ENCODE data around the gene CD44. TPM values are rescaled to one million over a fixed set of nuclear protein-coding genes. Genes with fewer than 3 reads are reported as not detected.

Gene CD44
- total RNA-seq, 1 donor from 2014 or later: 46.0 TPM

GRCh38 chr11:35145271-35145670, 6.3 kb downstream of the CD44 start:
- H3K9me3 Mint-ChIP-seq: no peaks in the 10 kb centered on the region
- H3K4me1 Mint-ChIP-seq (ENCODE audit: unreplicated experiment): no peaks in the 10 kb centered on the region
- no peak overlapping the region for H3K4me3 Mint-ChIP-seq
- DNase-seq (ENCODE audit: extremely low spot score, unreplicated experiment): no peak
- no peak overlapping the region for H3K27ac Mint-ChIP-seq
- no peak for TF ChIP-seq CTCF (conservative IDR thresholded peaks at IDR 0.05)
- H3K27me3 Mint-ChIP-seq: peaks cover 39% of the 10 kb centered on the region
- H3K36me3 Mint-ChIP-seq: no peaks in the 10 kb centered on the region

GRCh38 chr11:35146074-35146521, 7.1 kb downstream of the CD44 start:
- H3K36me3 Mint-ChIP-seq: no peaks in the 10 kb centered on the region
- peaks cover 5% of the 10 kb centered on the region for H3K9me3 Mint-ChIP-seq
- no peak overlapping the region for H3K4me3 Mint-ChIP-seq
- H3K4me1 Mint-ChIP-seq (ENCODE audit: unreplicated experiment): no peaks in the 10 kb centered on the region
- peaks cover 38% of the 10 kb centered on the region for H3K27me3 Mint-ChIP-seq
- no peak for TF ChIP-seq CTCF (conservative IDR thresholded peaks at IDR 0.05)
- no peak overlapping the region for H3K27ac Mint-ChIP-seq
- no peak for DNase-seq (ENCODE audit: extremely low spot score, unreplicated experiment)

GRCh38 chr11:35146711-35147110, 7.7 kb downstream of the CD44 start:
- peaks cover 32% of the 10 kb centered on the region for H3K27me3 Mint-ChIP-seq
- no peaks in the 10 kb centered on the region for H3K36me3 Mint-ChIP-seq
- H3K27ac Mint-ChIP-seq: no peak overlapping the region
- H3K4me1 Mint-ChIP-seq (ENCODE audit: unreplicated experiment): no peaks in the 10 kb centered on the region
- no peak for DNase-seq (ENCODE audit: extremely low spot score, unreplicated experiment)
- H3K4me3 Mint-ChIP-seq: no peak overlapping the region
- H3K9me3 Mint-ChIP-seq: peaks cover 5% of the 10 kb centered on the region
- TF ChIP-seq CTCF (conservative IDR thresholded peaks at IDR 0.05): no peak

- no peak overlapping the region for H3K4me3 Mint-ChIP-seq
- no peaks in the 10 kb centered on the region for H3K4me1 Mint-ChIP-seq (ENCODE audit: unreplicated experiment)
- no peak for TF ChIP-seq CTCF (conservative IDR thresholded peaks at IDR 0.05)
- DNase-seq (ENCODE audit: extremely low spot score, unreplicated experiment): no peak
- H3K9me3 Mint-ChIP-seq: peaks cover 5% of the 10 kb centered on the region
- no peaks in the 10 kb centered on the region for H3K36me3 Mint-ChIP-seq
- no peak overlapping the region for H3K27ac Mint-ChIP-seq
- peaks cover 31% of the 10 kb centered on the region for H3K27me3 Mint-ChIP-seq
These were observed 8.3 kb downstream of the CD44 start for GRCh38 chr11:35147235-35147634.

- no peak overlapping the region for H3K4me3 Mint-ChIP-seq
- no peak for DNase-seq (ENCODE audit: extremely low spot score, unreplicated experiment)
- H3K27me3 Mint-ChIP-seq: peaks cover 35% of the 10 kb centered on the region
- no peaks in the 10 kb centered on the region for H3K36me3 Mint-ChIP-seq
- no peak overlapping the region for H3K27ac Mint-ChIP-seq
- no peaks in the 10 kb centered on the region for H3K4me1 Mint-ChIP-seq (ENCODE audit: unreplicated experiment)
- H3K9me3 Mint-ChIP-seq: peaks cover 9% of the 10 kb centered on the region
- TF ChIP-seq CTCF (conservative IDR thresholded peaks at IDR 0.05): no peak
These were observed 9.3 kb downstream of the CD44 start for GRCh38 chr11:35148163-35148837.
